Ovary (tissue), 9 donors: Measurements from ENCODE around the gene FOXG1. TPM values are rescaled to one million over a fixed set of nuclear protein-coding genes. Genes with fewer than 3 reads are reported as not detected.

ENCODE experiments used
- DNase-seq, 5 donors: peaks; one replicate each; pipeline ENCODE4 v3.0.0-alpha.2; 2019 to 2020
- H3K27ac ChIP-seq, 2 donors: fragments of 200-600 bp; one replicate each; pipeline versions ENCODE4 v1.5.1 to v1.8.0; 2019 to 2022
- H3K27me3 ChIP-seq: fragments of 200-600 bp; one replicate; pipeline ENCODE4 v1.8.0; 2022
- H3K36me3 ChIP-seq: fragments of 200-600 bp; sonication (generic); one replicate; pipeline ENCODE4 v1.5.1; 2019
- H3K4me1 ChIP-seq: one replicate; pipeline ENCODE4 v1.8.1; 2013; ENCODE audit warnings: mild to moderate bottlenecking, moderate library complexity; ENCODE audit not compliant: insufficient read depth
- H3K4me3 ChIP-seq: fragments of 200-600 bp; sonication (generic); one replicate; pipeline ENCODE4 v1.5.1; 2017
- H3K9me3 ChIP-seq, 2 donors: fragments of 200-600 bp in 1 of 2; sonication (generic) in 1 of 2; one replicate each; pipeline versions ENCODE4 v1.5.1 to v1.8.1; 2013 to 2019; ENCODE audit warnings: mild to moderate bottlenecking in 1 of 2, moderate library complexity in 1 of 2
- EP300 ChIP-seq: sonication (generic); formaldehyde crosslinking; IDR thresholded peaks from one replicate; pipeline ENCODE4 v1.6.1; 2017; ENCODE audit warnings: antibody characterized with exemption
- POLR2A ChIP-seq: fragments of 450-650 bp; IDR thresholded peaks from one replicate; pipeline ENCODE4 v1.6.1; 2017; ENCODE audit warnings: antibody characterized with exemption, mild to moderate bottlenecking, moderate library complexity
- WGBS, 3 donors: extraction: QIAGEN DNeasy Blood & Tissue Kit in 1 of 3; methylation state at CpG; one replicate each; pipeline versions ENCODE4 v1.1.5 to v1.1.7; 2013 to 2017; 5-methylcytosine and 5-hydroxymethylcytosine counted together
- intact Hi-C, 4 donors: fragments of 100-400 bp; cut with DNase I; formaldehyde crosslinking; loops; one replicate each; pipeline versions ENCODE4 v1.11.0 to v1.15.1; 2022 to 2023
- polyA plus RNA-seq, 2 donors: library from polyadenylated mRNA; stranded (reverse); fragments of 200-250 nt in 1 of 2; fragments of 350-450 nt in 1 of 2; fragmentation: Illumina TruSeq in 1 of 2; extraction: RNeasy Lipid Tissue Mini Kit (QIAGEN cat#74804) in 1 of 2; gene quantifications; one replicate each; pipeline ENCODE4 v1.2.3, GENCODE V29; 2013 to 2014
- total RNA-seq, 7 donors: library from RNA; depleted of rRNA in 2 of 7; stranded (reverse); fragments of >200 nt in 2 of 7; fragmentation: NEBNext Ultra II Directional in 3 of 7; extraction: Animal tissue kit (Norgen Biotek cat#: 25700) in 3 of 7; gene quantifications; one replicate each; pipeline versions ENCODE4 v1.1.0 to v1.2.4, GENCODE V29; 2016 to 2023
- TF ChIP-seq, protein P1 (sequence below), 3 donors: fragments of 450-650 bp in 2 of 3; fragments of 200-600 bp in 1 of 3; IDR thresholded peaks; one replicate each; pipeline versions ENCODE4 v1.5.1 to v1.8.0; 2016 to 2022; ENCODE audit warnings: antibody characterized with exemption in 3 of 3, mild to moderate bottlenecking in 1 of 3
- donor health status: DM: no; HTN: no; CAD: no; lungs with moderate emphysema.
- donor health status: DM: no; HTN: no; CAD: no.
- donor health status: Bipolar disorder and iron deficiency.
- donor health status: DM: yes; HTN: yes; CAD: no.
- donor health status: DM: no; HTN: no; CAD: no.
- donor health status: DM: yes; HTN: yes; CAD: no.

FOXG1 gene
- total and polyA plus RNA-seq, 9 donors: 0.10 to 1.8 (median 0.17) TPM; not detected in 1

DNA sequence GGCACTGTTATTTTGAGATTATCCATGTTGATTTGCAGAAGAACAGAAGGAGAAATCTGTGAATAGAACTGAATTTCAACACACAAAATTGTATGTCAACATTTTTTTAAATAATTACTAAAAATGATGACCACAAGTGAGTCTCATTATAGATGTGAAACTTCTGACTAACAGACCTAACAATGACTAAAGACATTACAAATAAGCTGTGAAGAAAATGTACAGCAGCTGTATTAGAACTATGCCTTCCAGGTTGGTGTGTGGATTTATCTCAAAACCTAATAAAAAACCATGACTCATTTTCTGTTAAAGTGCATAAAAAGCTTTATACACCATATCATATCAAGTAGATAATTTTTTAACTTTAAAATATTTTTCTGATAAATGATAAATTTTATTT lies 22.5 kb upstream of the FOXG1 start:
- no peaks in the 10 kb centered on the region for H3K4me1 ChIP-seq
- intact Hi-C loops: no loop called here
- no peaks in the 10 kb centered on the region for H3K36me3 ChIP-seq
- H3K27me3 ChIP-seq: peaks cover 3% of the 10 kb centered on the region
- H3K4me3 ChIP-seq: no peak overlapping the region
- no peak overlapping the region for H3K27ac ChIP-seq
- no peak for DNase-seq
- no peaks in the 10 kb centered on the region for H3K9me3 ChIP-seq
- TF ChIP-seq, protein P1, sequence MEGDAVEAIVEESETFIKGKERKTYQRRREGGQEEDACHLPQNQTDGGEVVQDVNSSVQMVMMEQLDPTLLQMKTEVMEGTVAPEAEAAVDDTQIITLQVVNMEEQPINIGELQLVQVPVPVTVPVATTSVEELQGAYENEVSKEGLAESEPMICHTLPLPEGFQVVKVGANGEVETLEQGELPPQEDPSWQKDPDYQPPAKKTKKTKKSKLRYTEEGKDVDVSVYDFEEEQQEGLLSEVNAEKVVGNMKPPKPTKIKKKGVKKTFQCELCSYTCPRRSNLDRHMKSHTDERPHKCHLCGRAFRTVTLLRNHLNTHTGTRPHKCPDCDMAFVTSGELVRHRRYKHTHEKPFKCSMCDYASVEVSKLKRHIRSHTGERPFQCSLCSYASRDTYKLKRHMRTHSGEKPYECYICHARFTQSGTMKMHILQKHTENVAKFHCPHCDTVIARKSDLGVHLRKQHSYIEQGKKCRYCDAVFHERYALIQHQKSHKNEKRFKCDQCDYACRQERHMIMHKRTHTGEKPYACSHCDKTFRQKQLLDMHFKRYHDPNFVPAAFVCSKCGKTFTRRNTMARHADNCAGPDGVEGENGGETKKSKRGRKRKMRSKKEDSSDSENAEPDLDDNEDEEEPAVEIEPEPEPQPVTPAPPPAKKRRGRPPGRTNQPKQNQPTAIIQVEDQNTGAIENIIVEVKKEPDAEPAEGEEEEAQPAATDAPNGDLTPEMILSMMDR (IDR thresholded peaks at IDR 0.05): no peak
- TF ChIP-seq POLR2A: no peak
- TF ChIP-seq EP300: no peak

DNA sequence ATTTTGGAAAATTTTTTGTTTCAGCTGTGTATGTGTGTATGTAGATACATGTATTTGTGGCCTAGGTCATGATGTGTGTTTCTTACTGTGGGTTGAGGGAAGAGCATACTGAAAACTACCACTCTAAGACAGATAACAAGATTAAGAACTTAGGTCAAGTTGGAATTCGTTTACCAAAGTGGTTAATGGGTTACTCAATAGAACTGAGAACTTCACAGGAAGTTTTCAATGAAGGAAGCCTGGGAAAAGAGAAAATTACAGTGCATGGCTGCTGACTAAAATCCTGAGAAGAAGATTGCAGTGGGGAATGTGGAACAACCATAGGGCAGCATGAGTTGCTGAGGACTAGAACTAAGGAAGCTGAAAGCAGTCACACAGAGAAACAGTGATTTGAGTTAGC lies 21.4 kb upstream of the FOXG1 start:
- H3K4me1 ChIP-seq: no peaks in the 10 kb centered on the region
- intact Hi-C loops: no loop called here
- H3K9me3 ChIP-seq: no peaks in the 10 kb centered on the region
- 32 to 45% (median 40%) methylated on average over 1 of the region's 1 CpG for WGBS, 3 donors
- peaks cover 3% of the 10 kb centered on the region for H3K27me3 ChIP-seq
- H3K27ac ChIP-seq: no peak overlapping the region
- no peak for TF ChIP-seq EP300
- no peak for TF ChIP-seq POLR2A
- TF ChIP-seq, protein P1 (IDR thresholded peaks at IDR 0.05): no peak
- H3K4me3 ChIP-seq: no peak overlapping the region
- H3K36me3 ChIP-seq: no peaks in the 10 kb centered on the region
- no peak for DNase-seq

DNA sequence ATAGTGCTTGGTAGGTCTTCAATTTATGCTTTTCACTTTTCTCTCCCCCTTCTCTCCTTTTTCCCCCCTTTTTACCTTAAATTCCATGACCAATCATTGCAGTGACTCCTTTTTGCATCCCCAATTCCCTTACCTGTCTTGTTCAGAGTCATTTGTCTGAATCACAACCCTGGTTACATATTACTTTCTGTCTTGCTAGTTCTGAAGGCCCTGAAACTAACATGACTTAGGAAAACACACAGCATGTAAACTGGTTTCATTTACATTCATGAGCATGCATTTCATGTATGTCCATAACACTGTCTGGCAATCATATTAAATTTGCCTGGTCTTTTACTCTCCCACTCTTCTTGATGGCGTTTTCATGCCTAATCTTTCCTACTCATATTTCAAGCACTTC lies 20.3 kb upstream of the FOXG1 start:
- H3K27me3 ChIP-seq: peaks cover 3% of the 10 kb centered on the region
- intact Hi-C loops: no loop called here
- H3K4me1 ChIP-seq: no peaks in the 10 kb centered on the region
- no peaks in the 10 kb centered on the region for H3K36me3 ChIP-seq
- no peak for DNase-seq
- H3K4me3 ChIP-seq: no peak overlapping the region
- H3K27ac ChIP-seq: no peak overlapping the region
- WGBS, 3 donors: 56 to 68% (median 60%) methylated on average over 1 of the region's 1 CpG
- no peaks in the 10 kb centered on the region for H3K9me3 ChIP-seq
- TF ChIP-seq EP300 (no peak), POLR2A (no peak)
- TF ChIP-seq, protein P1 (IDR thresholded peaks at IDR 0.05): no peak

DNA sequence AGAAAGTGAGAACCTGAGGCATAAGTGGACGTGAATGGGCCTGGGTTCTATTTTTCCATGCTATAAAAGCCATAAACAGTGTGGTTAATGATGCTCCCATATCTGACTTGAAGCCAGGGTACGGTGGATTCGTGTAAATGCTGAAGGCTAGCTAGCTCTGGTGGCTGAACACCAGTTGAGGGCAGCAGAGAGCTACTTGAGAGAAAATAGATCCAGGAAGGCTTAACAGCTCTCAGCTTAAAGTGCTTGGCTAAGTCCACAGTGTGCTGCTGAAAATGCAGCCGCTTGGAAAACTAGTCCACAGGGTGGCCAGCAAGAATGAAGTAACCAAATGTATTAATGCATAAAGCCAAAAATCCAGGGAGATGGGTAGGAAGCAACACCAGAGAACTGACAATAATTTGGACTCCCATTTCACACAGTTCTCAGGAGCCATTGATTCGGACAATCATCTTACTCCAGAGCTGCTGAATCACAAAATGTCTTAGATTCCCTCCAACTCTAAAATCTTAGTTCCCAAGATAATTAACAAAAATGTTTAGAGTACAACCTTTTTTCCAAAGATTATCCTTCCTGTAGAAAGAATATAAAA lies 15.0 kb upstream of the FOXG1 start:
- no peak overlapping the region for H3K27ac ChIP-seq
- no peaks in the 10 kb centered on the region for H3K27me3 ChIP-seq
- TF ChIP-seq EP300 (no peak), POLR2A (no peak)
- TF ChIP-seq, protein P1 (IDR thresholded peaks at IDR 0.05): no peak
- H3K36me3 ChIP-seq: no peaks in the 10 kb centered on the region
- intact Hi-C loops: loop anchor here in 3 of 4 donors (10.0 kb wide), 2 partner anchors 783 to 1463 kb away; no protein-coding TSS in a partner anchor
- no peak for DNase-seq
- no peak overlapping the region for H3K4me3 ChIP-seq
- H3K9me3 ChIP-seq: no peaks in the 10 kb centered on the region
- no peaks in the 10 kb centered on the region for H3K4me1 ChIP-seq
- 22 to 26% (median 25%) methylated on average over 5 of the region's 5 CpGs for WGBS, 3 donors
